ENCODE results near the gene BMPR1B. TPM values are rescaled to one million over a fixed set of nuclear protein-coding genes. Genes with fewer than 3 reads are reported as not detected.

Gene BMPR1B
- total and polyA plus RNA-seq, 2 donors (not counting 1 experiment from before 2014, with no cell fraction given): not detected

- H3K27ac Mint-ChIP-seq: no peak overlapping the region
- WGBS (ENCODE audit: insufficient coverage): 5% methylated on average over 69 of the region's 69 CpGs
These were observed 465 bp downstream of the BMPR1B start for GRCh38 chr4:94758141-94758699.

More at GRCh38 chr4:94758141-94758699, 465 bp downstream of the BMPR1B start:
- Histone ChIP-seq H3K9me3 (ENCODE audit: control extremely low read depth in 1 of 3, control insufficient read depth in 2 of 3, insufficient read depth in 1 of 3, low read length in 2 of 3) (no peaks in the 10 kb centered on the region), H3K4me1 (ENCODE audit: control insufficient read depth in 2 of 2, insufficient read depth in 2 of 2, low read length in 2 of 2) (peaks cover 0 to 8% of the 10 kb centered on the region in 2 donors), H2AFZ (ENCODE audit: insufficient read depth, low read depth, low read length, poor library complexity, severe bottlenecking) (no peak overlapping the region), H3K4me3 (ENCODE audit: control extremely low read depth in 1 of 5, extremely low read depth in 1 of 5, insufficient read depth in 1 of 5, low read depth in 2 of 5, low read length in 4 of 5) (no peak overlapping the region), H3K4me2 (replicated peaks; ENCODE audit: low read depth, low read length, poor library complexity, severe bottlenecking) (peak overlapping the region; percentile 55), H3K9ac (ENCODE audit: low read length) (no peak overlapping the region), H3K36me3 (replicated peaks in 1 of 2; ENCODE audit: control extremely low read depth in 1 of 2, control insufficient read depth in 1 of 2, extremely low read depth in 1 of 2, insufficient read depth in 2 of 2, low read length in 1 of 2) (no peaks in the 10 kb centered on the region), H3K27me3 (replicated peaks in 1 of 4; ENCODE audit: control extremely low read depth in 1 of 4, control insufficient read depth in 3 of 4, insufficient read depth in 4 of 4, low read length in 3 of 4) (peaks cover 0 to 24% (median 12%) of the 10 kb centered on the region in 4 experiments), H4K20me1 (ENCODE audit: control insufficient read depth, insufficient read depth, low read length, poor library complexity, severe bottlenecking) (no peaks in the 10 kb centered on the region), H3K27ac (ENCODE audit: low read length in 2 of 2) (no peak overlapping the region), H3K79me2 (ENCODE audit: control insufficient read depth, insufficient read depth, low read length) (no peaks in the 10 kb centered on the region)
- ChIA-PET POLR2A (no interaction called here), CTCF (no interaction called here)
- no peak for TF ChIP-seq EZH2 (IDR thresholded peaks at IDR 0.05; ENCODE audit: borderline replicate concordance, insufficient read depth, low read depth, low read length, poor library complexity, severe bottlenecking)
- no peak for TF ChIP-seq CTCF (IDR thresholded peaks at IDR 0.05)
- Mint-ChIP-seq H3K4me3 (peak overlapping the region; percentile 73), H3K9me3 (ENCODE audit: insufficient read depth) (no peaks in the 10 kb centered on the region), H3K27me3 (peaks cover 63% of the 10 kb centered on the region), H3K4me1 (peaks cover 9% of the 10 kb centered on the region)
- intact Hi-C loops (cut with micrococcal nuclease): no loop called here
- ATAC-seq (ENCODE audit: low read depth) (no peak), DNase-seq (no peak)
